ENCODE results near the gene ZNF830. TPM values are rescaled to one million over a fixed set of nuclear protein-coding genes. Genes with fewer than 3 reads are reported as not detected.

Gene ZNF830
- total and polyA plus RNA-seq, 2 of the 13 experiments (the other 11 are each of a cell fraction or from before 2014, with no cell fraction given), result 6.1 to 19.0 TPM

GRCh38 chr17:34980353-34980680 is 19.0 kb downstream of the ZNF830 start, which contains the start of gene LIG3 (continued):
- peak; percentile 39 for TF ChIP-seq FOXP4 (CRISPR knock-in tag; IDR thresholded peaks at IDR 0.05)
- no peak for TF ChIP-seq ZNF362 (CRISPR knock-in tag; IDR thresholded peaks at IDR 0.05; ENCODE audit: borderline replicate concordance)
- no peak for TF ChIP-seq EZH2 (conservative IDR thresholded peaks at IDR 0.05; ENCODE audit: low read depth, low read length)
- TF ChIP-seq PRPF4 (IDR thresholded peaks at IDR 0.05; ENCODE audit: low read depth, low read length, poor library complexity, severe bottlenecking), result no peak
- TF ChIP-seq ZNF713 (CRISPR knock-in tag; IDR thresholded peaks at IDR 0.05), result no peak
- TF ChIP-seq ELF4 (CRISPR knock-in tag; IDR thresholded peaks at IDR 0.05; ENCODE audit: borderline replicate concordance), result no peak
- TF ChIP-seq XRCC5 (optimal IDR thresholded peaks at IDR 0.05; ENCODE audit: low read length), result no peak
- no peak for TF ChIP-seq TOPORS (CRISPR knock-in tag; IDR thresholded peaks at IDR 0.05)
- no peak for TF ChIP-seq ZFAT (CRISPR knock-in tag; conservative IDR thresholded peaks at IDR 0.05)
- TF ChIP-seq ZNF30 (CRISPR knock-in tag; IDR thresholded peaks at IDR 0.05), result no peak
- no peak for TF ChIP-seq ZNF468 (CRISPR knock-in tag; IDR thresholded peaks at IDR 0.05)
- TF ChIP-seq YEATS2 (CRISPR knock-in tag; IDR thresholded peaks at IDR 0.05; ENCODE audit: borderline replicate concordance), result peak; percentile 78; the same call in 1 of the 2 replicates
- TF ChIP-seq POGZ (CRISPR knock-in tag; IDR thresholded peaks at IDR 0.05), result peak; percentile 52; the same call in 1 of the 2 replicates
- no peak for TF ChIP-seq RBM22 (optimal IDR thresholded peaks at IDR 0.05; ENCODE audit: low read length)
- TF ChIP-seq HNRNPLL (IDR thresholded peaks at IDR 0.05; ENCODE audit: low read depth, low read length, poor library complexity, severe bottlenecking), result no peak
- TF ChIP-seq TCF7 (IDR thresholded peaks at IDR 0.05; ENCODE audit: low read depth), result no peak
- TF ChIP-seq ZNF816 (CRISPR knock-in tag; IDR thresholded peaks at IDR 0.05; ENCODE audit: borderline replicate concordance), result no peak
- no peak for TF ChIP-seq NCOA1 (CRISPR knock-in tag; IDR thresholded peaks at IDR 0.05)
- no peak for TF ChIP-seq SOX13 (IDR thresholded peaks at IDR 0.05)
- TF ChIP-seq SOX13 (CRISPR knock-in tag; conservative IDR thresholded peaks at IDR 0.05 in 1 of 2, IDR thresholded peaks at IDR 0.05 in 1 of 2), result no peak
- no peak for TF ChIP-seq ZNF567 (CRISPR knock-in tag; IDR thresholded peaks at IDR 0.05; ENCODE audit: borderline replicate concordance)
- no peak for TF ChIP-seq RARG (CRISPR knock-in tag; IDR thresholded peaks at IDR 0.05; ENCODE audit: low read depth)
- TF ChIP-seq FOXA1 (IDR thresholded peaks at IDR 0.05), result no peak
- TF ChIP-seq FOXA1 (CRISPR knock-in tag; IDR thresholded peaks at IDR 0.05), result no peak; the same call in 1 of the 2 replicates
- TF ChIP-seq ZBTB49 (CRISPR knock-in tag; IDR thresholded peaks at IDR 0.05; ENCODE audit: borderline replicate concordance), result no peak
- no peak for TF ChIP-seq MTA1 (CRISPR knock-in tag; IDR thresholded peaks at IDR 0.05; ENCODE audit: borderline replicate concordance)
- TF ChIP-seq NPAS2 (CRISPR knock-in tag; IDR thresholded peaks at IDR 0.05; ENCODE audit: borderline replicate concordance), result no peak
- TF ChIP-seq REL (CRISPR knock-in tag; conservative IDR thresholded peaks at IDR 0.05), result 0 out of 2 replicates have a peak, but pooled peaks have one; percentile 66
